ENCODE measurements around the gene AKNA. TPM values are rescaled to one million over a fixed set of nuclear protein-coding genes. Genes with fewer than 3 reads are reported as not detected.

AKNA gene
- polyA plus RNA-seq, 4 donors = 3.4 to 22.0 (median 12.8) TPM

DNA sequence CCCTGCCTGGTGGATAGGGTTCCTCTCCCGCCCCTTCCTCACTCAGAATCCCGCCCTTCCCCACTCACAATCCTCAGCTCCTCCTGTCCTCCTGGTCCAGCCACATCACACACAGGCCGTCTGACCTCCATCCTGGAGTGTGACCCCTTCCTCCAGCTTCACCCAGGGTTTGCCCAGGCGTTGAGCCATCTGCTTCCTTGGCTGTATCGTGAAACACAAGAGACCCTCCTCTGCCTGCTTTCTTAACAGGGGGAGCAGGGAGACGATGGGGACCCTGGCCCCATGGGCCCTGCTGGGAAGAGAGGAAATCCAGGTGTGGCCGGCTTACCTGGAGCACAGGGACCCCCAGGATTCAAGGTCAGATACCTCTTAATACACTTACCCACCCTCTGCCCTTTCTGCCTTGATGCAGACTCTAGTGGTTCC lies 97.2 kb downstream of the AKNA start:
- WGBS, 3 donors = 59 to 69% (median 65%) methylated on average over 5 to 7 of the region's 7 CpGs

DNA sequence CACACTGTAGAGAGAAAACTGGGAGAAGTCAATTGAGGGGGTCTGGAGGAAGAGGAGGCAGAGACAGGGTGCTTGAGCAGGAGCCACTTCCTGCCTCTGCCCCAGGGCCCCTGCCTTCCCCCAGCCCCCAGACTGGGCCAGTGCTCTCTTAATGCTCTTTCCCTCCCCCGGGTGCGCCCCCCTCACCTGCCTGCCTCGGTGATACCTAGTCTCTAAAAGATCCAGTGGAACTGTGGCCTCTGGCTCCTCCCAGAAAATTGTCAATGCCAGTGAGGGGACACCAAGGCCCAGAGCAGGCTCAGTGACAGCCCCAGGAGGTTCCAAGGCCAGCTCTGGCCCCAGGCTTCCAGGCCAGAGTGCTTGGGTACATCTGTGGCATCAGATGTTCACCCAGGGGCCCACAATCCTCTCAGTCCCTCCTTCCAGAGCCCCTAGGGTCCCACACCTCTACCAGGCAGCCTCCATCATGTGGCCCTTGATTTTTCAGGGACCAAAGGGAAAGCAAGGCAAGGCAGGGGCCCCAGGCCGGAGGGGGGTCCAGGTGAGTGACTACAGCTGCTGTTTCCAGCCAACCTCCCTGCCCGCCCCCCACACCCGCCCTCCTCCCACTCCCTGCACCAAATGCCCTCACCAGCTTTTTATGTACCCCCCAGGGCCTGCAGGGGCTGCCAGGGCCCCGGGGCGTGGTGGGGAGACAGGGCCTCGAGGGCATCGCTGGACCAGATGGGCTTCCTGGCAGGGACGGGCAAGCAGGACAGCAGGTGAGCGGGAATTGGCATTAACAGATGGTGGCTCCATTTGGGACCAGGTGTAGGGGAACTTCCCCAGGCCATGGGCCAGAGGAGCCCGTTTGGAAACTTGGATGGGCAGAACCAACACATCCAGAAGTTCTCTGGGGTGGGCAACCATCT lies 98.0 kb downstream of the AKNA start:
- H3K4me1 ChIP-seq (ENCODE audit: control insufficient read depth in 3 of 3, insufficient read depth in 2 of 3, low read depth in 1 of 3, low read length in 2 of 3) = peaks cover 0 to 7% (median 0%) of the 10 kb centered on the region in 3 donors
- FAIRE-seq = no peak
- H3K9me3 ChIP-seq (ENCODE audit: control insufficient read depth in 2 of 2, insufficient read depth in 1 of 2, low read depth in 1 of 2, low read length in 1 of 2) = no peaks in the 10 kb centered on the region
- H3K36me3 ChIP-seq (ENCODE audit: control insufficient read depth in 3 of 3, insufficient read depth in 2 of 3, low read depth in 1 of 3, low read length in 3 of 3) = peaks cover 0 to 69% (median 0%) of the 10 kb centered on the region in 3 donors
- H3K4me3 ChIP-seq (ENCODE audit: low read depth in 1 of 3, low read length in 3 of 3) = no peak overlapping the region
- WGBS, 3 donors = 86 to 90% (median 87%) methylated on average over 13 of the region's 13 CpGs
- H3K27me3 ChIP-seq (ENCODE audit: control insufficient read depth in 3 of 3, insufficient read depth in 3 of 3, low read length in 3 of 3) = no peaks in the 10 kb centered on the region
- no peak overlapping the region for H3K27ac ChIP-seq (ENCODE audit: low read depth in 1 of 3, low read length in 2 of 3)
- DNase-seq = no peak

More for the DNA sequence above, 97.2 kb downstream of the AKNA start:
- Histone ChIP-seq H3K27ac (ENCODE audit: low read depth in 1 of 3, low read length in 2 of 3) (no peak overlapping the region), H3K27me3 (ENCODE audit: control insufficient read depth in 3 of 3, insufficient read depth in 3 of 3, low read length in 3 of 3) (no peaks in the 10 kb centered on the region), H3K4me1 (ENCODE audit: control insufficient read depth in 3 of 3, insufficient read depth in 2 of 3, low read depth in 1 of 3, low read length in 2 of 3) (peaks cover 0 to 7% (median 0%) of the 10 kb centered on the region in 3 donors), H3K9me3 (ENCODE audit: control insufficient read depth in 2 of 2, insufficient read depth in 1 of 2, low read depth in 1 of 2, low read length in 1 of 2) (peaks cover 0 to 2% of the 10 kb centered on the region in 2 donors), H3K4me3 (ENCODE audit: low read depth in 1 of 3, low read length in 3 of 3) (no peak overlapping the region), H3K36me3 (ENCODE audit: control insufficient read depth in 3 of 3, insufficient read depth in 2 of 3, low read depth in 1 of 3, low read length in 3 of 3) (peaks cover 0 to 63% (median 0%) of the 10 kb centered on the region in 3 donors)
- no peak for FAIRE-seq
- DNase-seq = no peak

DNA sequence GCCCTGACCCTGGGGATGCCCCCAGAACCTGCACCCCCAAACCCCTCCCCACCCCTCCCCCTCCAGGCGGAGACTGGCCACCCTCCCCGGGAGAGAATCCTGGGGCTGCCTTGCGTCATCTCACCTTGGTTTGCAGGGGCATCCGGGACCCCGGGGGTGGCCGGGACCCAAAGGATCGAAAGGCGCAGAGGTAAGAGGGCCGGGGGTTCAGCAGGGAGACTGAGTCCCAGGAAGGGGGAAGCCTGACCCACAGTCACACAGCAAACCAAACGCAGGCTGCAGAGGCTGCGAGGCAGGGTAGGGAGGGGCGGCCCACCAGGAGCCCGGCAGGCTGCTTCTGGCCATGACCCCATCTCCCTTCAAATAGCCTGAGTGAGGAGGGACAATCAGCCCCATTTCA lies 98.7 kb downstream of the AKNA start:
- Histone ChIP-seq H3K36me3 (ENCODE audit: control insufficient read depth in 3 of 3, insufficient read depth in 2 of 3, low read depth in 1 of 3, low read length in 3 of 3) (peaks cover 0 to 76% (median 0%) of the 10 kb centered on the region in 3 donors), H3K27ac (ENCODE audit: low read depth in 1 of 3, low read length in 2 of 3) (no peak overlapping the region), H3K9me3 (ENCODE audit: control insufficient read depth in 2 of 2, insufficient read depth in 1 of 2, low read depth in 1 of 2, low read length in 1 of 2) (no peaks in the 10 kb centered on the region), H3K4me3 (ENCODE audit: low read depth in 1 of 3, low read length in 3 of 3) (no peak overlapping the region), H3K27me3 (ENCODE audit: control insufficient read depth in 3 of 3, insufficient read depth in 3 of 3, low read length in 3 of 3) (no peaks in the 10 kb centered on the region), H3K4me1 (ENCODE audit: control insufficient read depth in 3 of 3, insufficient read depth in 2 of 3, low read depth in 1 of 3, low read length in 2 of 3) (peaks cover 0 to 7% (median 0%) of the 10 kb centered on the region in 3 donors)
- FAIRE-seq (no peak), DNase-seq (no peak)
- WGBS, 3 donors = 88 to 90% (median 90%) methylated on average over 12 to 13 of the region's 13 CpGs

DNA sequence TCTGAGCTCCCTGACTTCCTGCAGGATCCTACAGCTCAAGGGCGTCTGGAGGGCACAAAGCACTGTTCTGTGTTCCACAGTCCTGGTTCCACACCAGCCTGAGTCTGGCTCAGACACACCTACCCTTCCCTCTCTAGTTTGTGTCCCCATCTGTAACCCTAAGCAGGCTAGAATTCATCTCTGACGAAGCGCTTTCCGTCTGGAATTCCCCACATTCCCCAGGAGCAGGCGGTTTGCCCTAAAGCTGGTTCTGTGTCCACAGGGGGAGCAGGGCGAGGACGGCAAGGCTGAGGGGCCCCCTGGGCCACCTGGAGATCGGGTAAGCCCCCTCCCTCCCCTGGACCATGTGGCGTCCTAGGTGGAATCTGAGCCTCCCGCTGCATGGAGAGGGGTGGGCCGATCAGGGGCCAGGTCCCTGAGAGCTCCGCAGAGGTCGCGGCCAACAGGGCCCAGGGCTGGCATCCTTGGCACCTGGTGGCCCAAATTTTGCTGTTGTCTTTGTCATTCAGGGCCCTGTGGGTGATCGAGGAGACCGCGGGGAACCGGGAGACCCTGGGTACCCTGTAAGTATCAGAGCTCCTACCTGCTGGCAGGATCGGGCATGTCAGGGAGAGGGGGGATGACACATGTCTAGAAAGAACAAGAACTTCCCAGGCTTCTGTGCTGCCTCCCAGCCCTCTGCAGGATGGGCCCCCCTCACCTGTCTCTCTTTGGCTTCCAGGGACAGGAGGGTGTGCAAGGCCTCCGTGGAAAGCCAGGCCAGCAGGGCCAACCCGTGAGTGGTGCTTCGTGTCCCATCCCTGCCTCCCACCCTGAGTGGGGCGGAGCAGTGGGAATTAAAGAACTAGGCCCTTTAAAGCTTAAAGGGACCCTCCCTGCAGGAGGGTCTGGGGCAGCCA lies 99.3 kb downstream of the AKNA start:
- 72 to 75% (median 73%) methylated on average over 21 to 23 of the region's 23 CpGs for WGBS, 3 donors
- H3K4me3 ChIP-seq (ENCODE audit: low read depth in 1 of 3, low read length in 3 of 3) = no peak overlapping the region
- FAIRE-seq = no peak
- no peak overlapping the region for H3K27ac ChIP-seq (ENCODE audit: low read depth in 1 of 3, low read length in 2 of 3)
- no peak for DNase-seq
- no peaks in the 10 kb centered on the region for H3K27me3 ChIP-seq (ENCODE audit: control insufficient read depth in 3 of 3, insufficient read depth in 3 of 3, low read length in 3 of 3)
- H3K9me3 ChIP-seq (ENCODE audit: control insufficient read depth in 2 of 2, insufficient read depth in 1 of 2, low read depth in 1 of 2, low read length in 1 of 2) = no peaks in the 10 kb centered on the region
- H3K36me3 ChIP-seq (ENCODE audit: control insufficient read depth in 3 of 3, insufficient read depth in 2 of 3, low read depth in 1 of 3, low read length in 3 of 3) = peaks cover 0 to 80% (median 0%) of the 10 kb centered on the region in 3 donors
- H3K4me1 ChIP-seq (ENCODE audit: control insufficient read depth in 3 of 3, insufficient read depth in 2 of 3, low read depth in 1 of 3, low read length in 2 of 3) = peaks cover 0 to 7% (median 0%) of the 10 kb centered on the region in 3 donors

DNA sequence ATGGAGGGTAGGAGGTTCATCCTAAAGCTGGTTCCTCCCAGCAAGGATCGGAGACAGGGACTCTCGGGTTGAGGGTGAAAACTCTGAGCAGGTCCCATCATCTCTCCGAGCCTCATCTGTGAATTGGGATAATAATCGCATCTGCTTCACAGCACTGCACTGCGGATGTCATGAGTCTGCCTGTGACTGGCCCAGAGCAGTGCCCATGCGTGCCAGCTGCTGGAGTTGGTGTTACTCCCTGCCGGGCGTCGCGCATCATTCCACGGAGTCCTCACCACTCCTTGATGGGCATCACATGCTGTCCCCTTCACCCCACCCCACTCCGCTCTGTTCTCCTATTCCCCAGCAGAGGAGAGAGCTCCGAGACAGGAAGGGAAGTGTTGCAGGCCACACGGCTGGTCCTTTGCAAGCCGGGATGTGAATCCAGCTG lies 100.0 kb downstream of the AKNA start:
- H3K4me1 ChIP-seq (ENCODE audit: control insufficient read depth in 3 of 3, insufficient read depth in 2 of 3, low read depth in 1 of 3, low read length in 2 of 3) = peaks cover 0 to 7% (median 0%) of the 10 kb centered on the region in 3 donors
- no peak overlapping the region for H3K4me3 ChIP-seq (ENCODE audit: low read depth in 1 of 3, low read length in 3 of 3)
- H3K27ac ChIP-seq (ENCODE audit: low read depth in 1 of 3, low read length in 2 of 3) = no peak overlapping the region
- no peaks in the 10 kb centered on the region for H3K9me3 ChIP-seq (ENCODE audit: control insufficient read depth in 2 of 2, insufficient read depth in 1 of 2, low read depth in 1 of 2, low read length in 1 of 2)
- no peaks in the 10 kb centered on the region for H3K27me3 ChIP-seq (ENCODE audit: control insufficient read depth in 3 of 3, insufficient read depth in 3 of 3, low read length in 3 of 3)
- FAIRE-seq (no peak), DNase-seq (no peak)
- H3K36me3 ChIP-seq (ENCODE audit: control insufficient read depth in 3 of 3, insufficient read depth in 2 of 3, low read depth in 1 of 3, low read length in 3 of 3) = peaks cover 0 to 85% (median 0%) of the 10 kb centered on the region in 3 donors
- WGBS, 3 donors = 82 to 86% (median 85%) methylated on average over 15 of the region's 15 CpGs

DNA sequence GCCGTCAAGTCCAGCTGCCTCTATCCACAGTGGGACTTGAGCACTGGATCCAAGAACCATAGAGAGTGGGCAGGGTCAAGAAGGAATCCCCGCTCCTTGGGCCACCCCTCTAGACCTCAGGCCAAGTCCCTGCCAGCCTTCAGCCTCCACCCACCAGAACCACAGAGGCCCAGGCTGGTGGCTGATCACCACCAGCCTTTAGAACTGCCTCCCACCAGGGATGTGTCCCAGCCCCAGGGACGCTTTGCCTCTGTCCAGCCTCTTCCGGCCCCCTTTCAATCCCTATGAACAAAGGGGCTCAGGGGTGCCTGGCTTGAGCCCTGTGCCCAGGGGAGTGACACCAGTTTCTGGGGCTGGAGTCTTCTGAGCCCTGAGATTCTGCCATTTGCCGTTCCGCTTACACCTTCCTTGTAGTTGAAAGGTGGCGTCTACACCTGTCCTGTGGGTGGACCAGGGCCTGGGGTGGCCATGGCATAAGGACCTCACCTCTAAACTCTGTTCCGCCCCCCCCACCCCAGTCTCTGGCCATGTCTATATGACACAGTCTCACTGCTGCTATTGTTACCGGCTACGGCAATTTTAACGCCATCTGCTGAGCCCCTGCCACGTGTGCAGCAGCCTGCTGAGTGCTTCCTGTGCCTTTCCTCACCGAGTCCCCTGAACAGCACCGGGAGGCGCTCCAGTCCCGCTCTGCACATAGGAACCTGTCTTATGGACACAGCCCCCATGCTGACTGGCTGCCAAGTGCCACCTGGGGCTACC lies 100.6 kb downstream of the AKNA start:
- Histone ChIP-seq H3K4me1 (ENCODE audit: control insufficient read depth in 3 of 3, insufficient read depth in 2 of 3, low read depth in 1 of 3, low read length in 2 of 3) (peaks cover 0 to 6% (median 0%) of the 10 kb centered on the region in 3 donors), H3K27me3 (ENCODE audit: control insufficient read depth in 3 of 3, insufficient read depth in 3 of 3, low read length in 3 of 3) (no peaks in the 10 kb centered on the region), H3K36me3 (ENCODE audit: control insufficient read depth in 3 of 3, insufficient read depth in 2 of 3, low read depth in 1 of 3, low read length in 3 of 3) (peaks cover 0 to 89% (median 0%) of the 10 kb centered on the region in 3 donors), H3K4me3 (ENCODE audit: low read depth in 1 of 3, low read length in 3 of 3) (no peak overlapping the region), H3K9me3 (ENCODE audit: control insufficient read depth in 2 of 2, insufficient read depth in 1 of 2, low read depth in 1 of 2, low read length in 1 of 2) (no peaks in the 10 kb centered on the region), H3K27ac (ENCODE audit: low read depth in 1 of 3, low read length in 2 of 3) (no peak overlapping the region)
- DNase-seq (no peak), FAIRE-seq (no peak)
- WGBS, 3 donors = 84 to 90% (median 84%) methylated on average over 16 of the region's 16 CpGs

DNA sequence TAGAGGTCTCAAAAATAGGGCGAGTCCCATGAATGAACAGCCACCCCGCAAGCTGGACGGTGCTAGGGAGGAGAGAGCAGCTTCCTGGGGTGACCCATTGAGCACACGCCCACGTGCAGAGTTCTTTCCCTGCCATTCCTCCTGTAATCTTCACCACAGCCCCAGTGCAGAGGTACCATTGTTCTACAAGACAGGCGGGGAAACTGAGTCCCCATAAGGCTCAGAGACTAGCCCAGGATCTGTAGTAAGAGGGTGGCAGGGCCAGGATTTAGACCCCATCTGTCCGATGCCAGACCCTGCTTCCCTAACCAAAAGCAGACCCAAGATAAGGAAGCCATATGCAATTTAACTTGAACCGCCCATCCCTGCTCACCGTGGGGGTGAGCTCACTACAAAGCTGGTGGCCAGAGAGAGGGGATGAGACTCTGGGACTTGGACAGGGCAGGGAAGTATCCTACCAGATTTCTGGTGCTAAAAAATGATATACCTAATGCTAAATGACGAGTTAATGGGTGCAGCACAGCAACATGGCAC lies 101.6 kb downstream of the AKNA start:
- H3K27ac ChIP-seq (ENCODE audit: low read depth in 1 of 3, low read length in 2 of 3) = no peak overlapping the region
- H3K36me3 ChIP-seq (ENCODE audit: control insufficient read depth in 3 of 3, insufficient read depth in 2 of 3, low read depth in 1 of 3, low read length in 3 of 3) = peaks cover 0 to 92% (median 0%) of the 10 kb centered on the region in 3 donors
- no peak overlapping the region for H3K4me3 ChIP-seq (ENCODE audit: low read depth in 1 of 3, low read length in 3 of 3)
- H3K27me3 ChIP-seq (ENCODE audit: control insufficient read depth in 3 of 3, insufficient read depth in 3 of 3, low read length in 3 of 3) = no peaks in the 10 kb centered on the region
- no peaks in the 10 kb centered on the region for H3K9me3 ChIP-seq (ENCODE audit: control insufficient read depth in 2 of 2, insufficient read depth in 1 of 2, low read depth in 1 of 2, low read length in 1 of 2)
- peaks cover 0 to 2% (median 0%) of the 10 kb centered on the region in 3 donors for H3K4me1 ChIP-seq (ENCODE audit: control insufficient read depth in 3 of 3, insufficient read depth in 2 of 3, low read depth in 1 of 3, low read length in 2 of 3)
- 66 to 79% (median 77%) methylated on average over 10 of the region's 10 CpGs for WGBS, 3 donors
- FAIRE-seq (no peak), DNase-seq (no peak)
